ENCODE measurements around the gene UTP18.
A peak's percentile ranks its signal among the peaks of the same experiment; 100 is the strongest.

Gene UTP18

GRCh38 chr17:51258756-51259563 is 1.4 kb upstream of the UTP18 start:
- peak; percentile 11 for DNase-seq (ENCODE audit: low spot score)
- TF ChIP-seq CTCF (IDR thresholded peaks at IDR 0.05; ENCODE audit: extremely low read depth, missing control alignments), result no peak

GRCh38 chr17:51259564-51260236 is 646 bp upstream of the UTP18 start, which contains the start of gene MBTD1:
MBTD1 (minus strand) TSS chr17:51260049; CDS start chr17:51225161, 34,888 bp downstream.
- DNase-seq (ENCODE audit: low spot score), result peak; percentile 98
- no peak for TF ChIP-seq CTCF (IDR thresholded peaks at IDR 0.05; ENCODE audit: extremely low read depth, missing control alignments)

GRCh38 chr17:51261024-51261963 is 948 bp downstream of the UTP18 start:
- DNase-seq (ENCODE audit: low spot score), result no peak
- TF ChIP-seq CTCF (IDR thresholded peaks at IDR 0.05; ENCODE audit: extremely low read depth, missing control alignments), result no peak

GRCh38 chr17:51263006-51263405 is 2.7 kb downstream of the UTP18 start:
- TF ChIP-seq CTCF (IDR thresholded peaks at IDR 0.05; ENCODE audit: extremely low read depth, missing control alignments), result no peak
- DNase-seq (ENCODE audit: low spot score), result no peak

GRCh38 chr17:51264466-51264865 is 4.1 kb downstream of the UTP18 start:
- peak; percentile 16 for DNase-seq (ENCODE audit: low spot score)

GRCh38 chr17:51269991-51270390 is 9.6 kb downstream of the UTP18 start:
- DNase-seq (ENCODE audit: low spot score), result no peak
- TF ChIP-seq CTCF (IDR thresholded peaks at IDR 0.05; ENCODE audit: extremely low read depth, missing control alignments), result no peak

- TF ChIP-seq CTCF (IDR thresholded peaks at IDR 0.05; ENCODE audit: extremely low read depth, missing control alignments), result no peak
- no peak for DNase-seq (ENCODE audit: low spot score)
Observed at GRCh38 chr17:51270636-51271035, 10.3 kb downstream of the UTP18 start.

Data from GM20000 (cell line).